Measurements from ENCODE around the gene PPP1R12B. TPM values are rescaled to one million over a fixed set of nuclear protein-coding genes. Genes with fewer than 3 reads are reported as not detected.
"Not testable (repeated sequence)": the region's sequence is repeated elsewhere in the genome, so short reads cannot be mapped to it uniquely, and the experiment has no call there.

Gene PPP1R12B
- total RNA-seq, 2 experiments from 2014 or later: 19.1 to 23.5 TPM

DNA sequence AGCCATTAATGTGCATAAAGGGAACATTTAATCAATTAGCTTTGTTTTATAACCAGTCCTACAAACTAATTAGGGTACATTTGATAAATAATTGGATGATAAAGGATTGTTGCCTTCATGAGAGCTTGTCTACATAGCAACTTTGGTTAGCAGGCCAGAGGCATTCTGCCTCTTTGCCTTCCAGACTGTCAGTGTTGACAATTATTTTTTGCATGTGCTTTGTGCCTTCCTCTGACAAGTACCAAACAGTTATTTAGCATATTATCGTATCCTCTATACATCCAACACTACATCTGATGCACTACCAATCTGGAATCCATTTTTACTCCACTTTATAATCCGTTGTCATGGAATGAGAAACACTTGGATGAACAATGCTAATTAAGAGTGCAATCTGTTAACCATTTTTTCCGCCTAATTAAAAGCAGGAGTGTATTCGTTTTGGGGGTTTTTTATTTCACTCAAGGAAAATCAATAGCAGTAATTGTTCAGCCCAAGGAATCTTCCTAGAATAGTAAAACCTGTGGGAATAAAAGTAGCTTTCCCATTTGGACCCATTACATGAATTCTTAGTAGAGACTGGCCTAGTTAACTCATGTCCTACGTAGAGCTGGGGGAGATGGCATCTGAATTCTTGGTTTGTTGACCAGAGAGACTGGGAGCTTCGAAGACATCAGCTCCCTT lies 196.4 kb downstream of the PPP1R12B start:
- intact Hi-C loops (cut with micrococcal nuclease; ENCODE audit: unreplicated experiment); POLR2A ChIA-PET; H4K20me1 ChIP-seq (ENCODE audit: insufficient read depth, low read length); DNase-seq (ENCODE audit: low spot score); H3K36me3 ChIP-seq (ENCODE audit: insufficient read depth, low read length); H3K79me2 ChIP-seq (ENCODE audit: insufficient read depth, low read depth, low read length); H3K4me1 ChIP-seq (ENCODE audit: insufficient read depth, low read length, poor library complexity, severe bottlenecking); H3K9me2 ChIP-seq (ENCODE audit: insufficient read depth, low read length); H3K4me3 ChIP-seq (ENCODE audit: low read depth, low read length, poor library complexity, severe bottlenecking); H3K27ac ChIP-seq (ENCODE audit: low read depth, low read length, poor library complexity, severe bottlenecking); H3K9me3 ChIP-seq (ENCODE audit: low read length); CTCF ChIA-PET (ENCODE audit: unreplicated experiment); H2AFZ ChIP-seq (ENCODE audit: low read length); BruUV-seq (replicated peaks); H3K4me2 ChIP-seq (ENCODE audit: low read length): not testable (repeated sequence)

DNA sequence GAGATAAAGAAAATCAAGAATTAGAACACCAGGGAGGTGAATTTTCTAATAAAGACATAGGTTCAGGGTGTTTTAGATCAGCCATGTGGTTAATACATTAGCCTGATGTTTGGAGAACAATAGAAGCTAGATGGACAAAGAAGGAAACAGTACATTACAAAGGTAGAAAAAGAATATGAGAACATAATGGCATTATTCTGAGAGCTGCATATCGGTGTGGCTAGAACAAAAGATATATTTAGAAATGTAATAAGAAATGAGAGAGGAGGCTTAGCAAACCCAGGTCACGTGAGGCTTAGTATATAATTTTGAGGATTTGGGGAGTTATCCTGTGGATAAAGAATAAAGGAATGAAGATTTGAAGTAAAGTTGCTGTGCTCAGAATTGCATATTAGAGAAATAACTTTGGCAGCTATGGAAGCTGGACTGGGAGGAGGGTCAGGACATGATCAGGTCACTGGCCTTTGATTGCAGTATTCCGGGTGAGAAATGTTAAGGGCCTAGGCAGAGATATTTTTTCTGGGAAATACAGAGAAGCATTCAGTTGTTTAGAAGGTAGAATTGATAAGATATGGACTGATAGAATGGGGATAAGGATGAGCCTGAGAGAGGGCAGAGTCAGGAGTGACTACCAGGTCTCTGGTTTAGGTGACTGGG lies 197.3 kb downstream of the PPP1R12B start:
- H2AFZ ChIP-seq (ENCODE audit: low read length); BruUV-seq (replicated peaks); POLR2A ChIA-PET; CTCF ChIA-PET (ENCODE audit: unreplicated experiment); DNase-seq (ENCODE audit: low spot score); H3K27ac ChIP-seq (ENCODE audit: low read depth, low read length, poor library complexity, severe bottlenecking); H3K9me2 ChIP-seq (ENCODE audit: insufficient read depth, low read length); H3K36me3 ChIP-seq (ENCODE audit: insufficient read depth, low read length); intact Hi-C loops (cut with micrococcal nuclease; ENCODE audit: unreplicated experiment); H3K9me3 ChIP-seq (ENCODE audit: low read length); H3K4me3 ChIP-seq (ENCODE audit: low read depth, low read length, poor library complexity, severe bottlenecking); H3K4me1 ChIP-seq (ENCODE audit: insufficient read depth, low read length, poor library complexity, severe bottlenecking); H4K20me1 ChIP-seq (ENCODE audit: insufficient read depth, low read length); H3K79me2 ChIP-seq (ENCODE audit: insufficient read depth, low read depth, low read length); H3K4me2 ChIP-seq (ENCODE audit: low read length): not testable (repeated sequence)

DNA sequence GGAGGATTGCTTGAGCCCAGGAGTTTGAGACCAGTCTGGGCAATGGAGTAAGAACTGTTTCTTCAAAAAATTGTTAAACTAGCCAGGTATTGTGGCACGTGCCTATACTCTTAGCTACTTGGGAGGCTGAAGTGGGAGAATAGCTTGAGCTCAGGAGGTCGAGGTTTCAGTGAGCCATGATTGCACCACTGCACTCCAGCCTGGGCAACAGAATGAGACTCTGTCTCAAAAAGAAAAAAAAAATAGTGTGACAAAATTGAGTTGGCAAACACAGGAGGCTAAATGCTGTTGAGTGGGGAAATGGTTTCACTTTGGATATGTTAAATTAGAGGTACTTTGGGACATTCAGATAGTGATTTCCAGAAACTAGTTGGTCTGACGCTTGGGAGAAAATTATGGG lies 197.9 kb downstream of the PPP1R12B start:
- H3K4me1 ChIP-seq (ENCODE audit: insufficient read depth, low read length, poor library complexity, severe bottlenecking); DNase-seq (ENCODE audit: low spot score); CTCF ChIA-PET (ENCODE audit: unreplicated experiment); H3K9me3 ChIP-seq (ENCODE audit: low read length); H3K4me3 ChIP-seq (ENCODE audit: low read depth, low read length, poor library complexity, severe bottlenecking); H3K9me2 ChIP-seq (ENCODE audit: insufficient read depth, low read length); H3K4me2 ChIP-seq (ENCODE audit: low read length); BruUV-seq (replicated peaks); POLR2A ChIA-PET; H2AFZ ChIP-seq (ENCODE audit: low read length); intact Hi-C loops (cut with micrococcal nuclease; ENCODE audit: unreplicated experiment); H4K20me1 ChIP-seq (ENCODE audit: insufficient read depth, low read length); H3K79me2 ChIP-seq (ENCODE audit: insufficient read depth, low read depth, low read length); H3K36me3 ChIP-seq (ENCODE audit: insufficient read depth, low read length); H3K27ac ChIP-seq (ENCODE audit: low read depth, low read length, poor library complexity, severe bottlenecking): not testable (repeated sequence)

GRCh38 chr1:202546796-202547195 lies 198.3 kb downstream of the PPP1R12B start:
- CTCF ChIA-PET (ENCODE audit: unreplicated experiment); intact Hi-C loops (cut with micrococcal nuclease; ENCODE audit: unreplicated experiment); H2AFZ ChIP-seq (ENCODE audit: low read length); H3K9me3 ChIP-seq (ENCODE audit: low read length); BruUV-seq (replicated peaks); H3K4me2 ChIP-seq (ENCODE audit: low read length); H3K36me3 ChIP-seq (ENCODE audit: insufficient read depth, low read length); H3K27ac ChIP-seq (ENCODE audit: low read depth, low read length, poor library complexity, severe bottlenecking); DNase-seq (ENCODE audit: low spot score); H3K9me2 ChIP-seq (ENCODE audit: insufficient read depth, low read length); H3K4me1 ChIP-seq (ENCODE audit: insufficient read depth, low read length, poor library complexity, severe bottlenecking); H4K20me1 ChIP-seq (ENCODE audit: insufficient read depth, low read length); H3K4me3 ChIP-seq (ENCODE audit: low read depth, low read length, poor library complexity, severe bottlenecking); H3K79me2 ChIP-seq (ENCODE audit: insufficient read depth, low read depth, low read length): not testable (repeated sequence)
- POLR2A ChIA-PET: interaction anchor here (0.8 kb wide), 1 partner anchor 19 kb away, joined by 3 read pairs; no protein-coding TSS in a partner anchor

Data from OCI-LY7 (cell line).